Hematopoietic multipotent progenitor cell treated with erythropoietin and hydrocortisone succinate and interleukin-3 and kit ligand, for 17 days (in vitro differentiated cells): ENCODE measurements around the gene FAM236B.
"Not testable (repeated sequence)": the region's sequence is repeated elsewhere in the genome, so short reads cannot be mapped to it uniquely, and the experiment has no call there.

Experiments
- DNase-seq: peaks from one replicate; pipeline ENCODE4 v3.0.0-alpha.2; 2015; ENCODE audit warnings: low spot score

FAM236B gene

GRCh38 chrX:72782560-72782959 lies at the start of gene FAM236B:
TSS of gene FAM236B (minus strand) at chrX:72782660. CDS start at chrX:72782560, 100 bp downstream.
- DNase-seq: not testable (repeated sequence)

- DNase-seq: not testable (repeated sequence)
Measured at GRCh38 chrX:72830701-72831100, 48.2 kb upstream of the FAM236B start.

GRCh38 chrX:72808110-72808509 lies 25.6 kb upstream of the FAM236B start, which contains the start of gene FAM236D:
TSS of gene FAM236D (minus strand) at chrX:72808210. CDS start at chrX:72808110, 100 bp downstream.
- DNase-seq: not testable (repeated sequence)

- DNase-seq: not testable (repeated sequence)
Measured at GRCh38 chrX:72790390-72790789, 7.9 kb upstream of the FAM236B start.

GRCh38 chrX:72788142-72788541 lies 5.7 kb upstream of the FAM236B start:
- DNase-seq: not testable (repeated sequence)

GRCh38 chrX:72783964-72784363 lies 1.5 kb upstream of the FAM236B start:
- not testable (repeated sequence) for DNase-seq

- DNase-seq: not testable (repeated sequence)
Measured at GRCh38 chrX:72783365-72783936, 991 bp upstream of the FAM236B start.

- not testable (repeated sequence) for DNase-seq
Measured at GRCh38 chrX:72778146-72778545, 4.3 kb downstream of the FAM236B start.

GRCh38 chrX:72777467-72777790 lies 5.0 kb downstream of the FAM236B start:
- DNase-seq: not testable (repeated sequence)

- not testable (repeated sequence) for DNase-seq
Measured at GRCh38 chrX:72776653-72777466, 5.6 kb downstream of the FAM236B start, which contains the start of gene DMRTC1B. TSS of gene DMRTC1B (plus strand) at chrX:72776890. CDS start at chrX:72845136, 68,246 bp downstream.

GRCh38 chrX:72760454-72760853 lies 22.0 kb downstream of the FAM236B start:
- DNase-seq: not testable (repeated sequence)

- DNase-seq: not testable (repeated sequence)
Measured at GRCh38 chrX:72748545-72748944, 33.9 kb downstream of the FAM236B start.

GRCh38 chrX:72745546-72745945 lies 36.9 kb downstream of the FAM236B start:
- DNase-seq: not testable (repeated sequence)

- no peak for DNase-seq
Measured at GRCh38 chrX:72735561-72735960, 46.9 kb downstream of the FAM236B start.

GRCh38 chrX:72733636-72734035 lies 48.8 kb downstream of the FAM236B start:
- not testable (repeated sequence) for DNase-seq
